GM21737 (cell line): ENCODE measurements around the gene KLF7.

ENCODE experiments used
- ATAC-seq: cut with Tn5 transposase; IDR thresholded peaks from one replicate; pipeline ENCODE4 v1.9.1; 2021; ENCODE audit warnings: mild to moderate bottlenecking, moderate library complexity; ENCODE audit not compliant: unreplicated experiment

The KLF7 gene

GRCh38 chr2:207097278-207097677, 68.5 kb downstream of the KLF7 start:
- no peak for ATAC-seq

- ATAC-seq = no peak
Observed at GRCh38 chr2:207095963-207096362, 69.8 kb downstream of the KLF7 start.

- ATAC-seq = no peak
Observed at GRCh38 chr2:207093234-207093633, 72.5 kb downstream of the KLF7 start.

- ATAC-seq = no peak
Observed at GRCh38 chr2:207092818-207093217, 72.9 kb downstream of the KLF7 start.

GRCh38 chr2:207091928-207092327, 73.8 kb downstream of the KLF7 start:
- ATAC-seq = no peak

GRCh38 chr2:207091176-207091575, 74.6 kb downstream of the KLF7 start:
- ATAC-seq = no peak

- ATAC-seq = no peak
Observed at GRCh38 chr2:207090389-207090788, 75.4 kb downstream of the KLF7 start.

- no peak for ATAC-seq
Observed at GRCh38 chr2:207088839-207089238, 76.9 kb downstream of the KLF7 start.

- ATAC-seq = no peak
Observed at GRCh38 chr2:207088276-207088675, 77.5 kb downstream of the KLF7 start.

- ATAC-seq = no peak
Observed at GRCh38 chr2:207087046-207087902, 78.5 kb downstream of the KLF7 start.

GRCh38 chr2:207086136-207086535, 79.6 kb downstream of the KLF7 start:
- ATAC-seq = no peak

GRCh38 chr2:207085110-207085509, 80.6 kb downstream of the KLF7 start:
- ATAC-seq = no peak

- ATAC-seq = no peak
Observed at GRCh38 chr2:207083361-207084110, 82.2 kb downstream of the KLF7 start.

GRCh38 chr2:207082619-207083018, 83.1 kb downstream of the KLF7 start:
- no peak for ATAC-seq

GRCh38 chr2:207078186-207078798, 87.5 kb downstream of the KLF7 start:
- ATAC-seq = no peak

- no peak for ATAC-seq
Observed at GRCh38 chr2:207077266-207077665, 88.5 kb downstream of the KLF7 start.

- ATAC-seq = no peak
Observed at GRCh38 chr2:207075456-207075855, 90.3 kb downstream of the KLF7 start.

GRCh38 chr2:207073801-207074678, 91.7 kb downstream of the KLF7 start:
- no peak for ATAC-seq

GRCh38 chr2:207073412-207073800, 92.3 kb downstream of the KLF7 start:
- no peak for ATAC-seq

- no peak for ATAC-seq
Observed at GRCh38 chr2:207072571-207072970, 93.2 kb downstream of the KLF7 start.

- ATAC-seq = no peak
Observed at GRCh38 chr2:207071820-207072219, 93.9 kb downstream of the KLF7 start.
